Omental fat pad (tissue), 4 donors: ENCODE results near the gene KCNA1. TPM values are rescaled to one million over a fixed set of nuclear protein-coding genes. Genes with fewer than 3 reads are reported as not detected.

Experiments
- ATAC-seq: fragments of 150-250 bp; one replicate; pipeline ENCODE4 v1.9.1; 2016; ENCODE audit warnings: mild to moderate bottlenecking, moderate library complexity; ENCODE audit not compliant: low FRiP score
- DNase-seq: peaks from one replicate; pipeline ENCODE4 v3.0.0-alpha.2; 2019; ENCODE audit warnings: low spot score
- total RNA-seq, 4 donors: library from RNA; depleted of rRNA; stranded (reverse); fragments of >200 nt; gene quantifications; one replicate each; pipeline ENCODE4 v1.1.0, GENCODE V29; 2016
- TF ChIP-seq, protein P1 (sequence below), 3 donors: fragments of 450-650 bp; IDR thresholded peaks; one replicate each; pipeline ENCODE4 v1.5.1; 2016 to 2017; ENCODE audit warnings: antibody characterized with exemption in 3 of 3, mild to moderate bottlenecking in 3 of 3, moderate library complexity in 2 of 3

The KCNA1 gene
- total RNA-seq, 4 donors from 2014 or later, result 0.36 to 2.2 (median 0.44) TPM; not detected in 1

DNA sequence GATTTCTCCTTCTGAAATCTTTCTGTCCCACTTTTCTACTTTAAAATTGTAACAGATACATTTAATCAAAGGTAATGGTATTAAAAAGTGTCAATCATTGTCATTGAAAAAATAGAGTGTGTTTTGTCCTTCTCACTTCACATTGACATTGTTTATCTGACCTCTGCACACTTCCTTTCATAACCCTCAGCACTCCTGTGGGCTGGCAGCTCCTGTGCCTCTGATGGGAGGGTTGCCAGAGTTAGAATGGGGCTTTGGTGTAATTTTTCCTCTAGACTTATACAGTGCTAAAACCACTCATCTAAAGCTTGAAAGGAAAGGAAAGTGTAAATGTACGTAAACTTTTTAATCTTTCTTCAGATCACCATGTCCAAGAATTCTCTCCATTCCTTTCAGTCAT is 23.7 kb downstream of the KCNA1 start:
- DNase-seq (no peak), ATAC-seq (no peak)
- TF ChIP-seq, protein P1, sequence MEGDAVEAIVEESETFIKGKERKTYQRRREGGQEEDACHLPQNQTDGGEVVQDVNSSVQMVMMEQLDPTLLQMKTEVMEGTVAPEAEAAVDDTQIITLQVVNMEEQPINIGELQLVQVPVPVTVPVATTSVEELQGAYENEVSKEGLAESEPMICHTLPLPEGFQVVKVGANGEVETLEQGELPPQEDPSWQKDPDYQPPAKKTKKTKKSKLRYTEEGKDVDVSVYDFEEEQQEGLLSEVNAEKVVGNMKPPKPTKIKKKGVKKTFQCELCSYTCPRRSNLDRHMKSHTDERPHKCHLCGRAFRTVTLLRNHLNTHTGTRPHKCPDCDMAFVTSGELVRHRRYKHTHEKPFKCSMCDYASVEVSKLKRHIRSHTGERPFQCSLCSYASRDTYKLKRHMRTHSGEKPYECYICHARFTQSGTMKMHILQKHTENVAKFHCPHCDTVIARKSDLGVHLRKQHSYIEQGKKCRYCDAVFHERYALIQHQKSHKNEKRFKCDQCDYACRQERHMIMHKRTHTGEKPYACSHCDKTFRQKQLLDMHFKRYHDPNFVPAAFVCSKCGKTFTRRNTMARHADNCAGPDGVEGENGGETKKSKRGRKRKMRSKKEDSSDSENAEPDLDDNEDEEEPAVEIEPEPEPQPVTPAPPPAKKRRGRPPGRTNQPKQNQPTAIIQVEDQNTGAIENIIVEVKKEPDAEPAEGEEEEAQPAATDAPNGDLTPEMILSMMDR (IDR thresholded peaks at IDR 0.05), result no peak

DNA sequence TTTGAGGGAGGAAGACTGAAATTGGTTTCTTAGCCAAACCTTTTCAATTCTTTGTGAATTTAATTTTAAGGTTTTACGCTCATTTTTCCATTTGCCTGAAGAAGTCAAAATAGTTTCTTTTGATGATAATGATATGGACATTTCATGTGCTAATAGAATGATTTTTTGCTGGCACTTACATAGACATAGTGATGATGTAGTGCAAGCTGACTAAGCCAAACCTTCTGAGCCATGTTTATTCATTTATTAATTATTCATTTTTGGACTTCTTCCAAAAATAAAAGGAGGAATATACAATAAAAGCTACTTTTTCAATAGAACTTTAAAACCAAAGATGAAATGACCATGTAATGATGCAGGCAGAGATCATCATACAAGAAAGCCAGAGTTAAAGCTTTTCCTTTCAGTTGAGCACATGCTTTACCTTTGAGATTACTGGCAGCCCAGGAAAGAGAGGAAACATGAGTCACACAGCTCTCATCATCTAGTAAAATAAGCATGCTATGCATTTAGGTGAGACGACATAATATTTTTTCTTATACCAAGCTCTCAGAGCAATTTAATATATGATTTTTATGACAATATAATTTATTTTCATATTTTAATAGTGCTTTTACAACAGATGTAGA is 24.8 kb downstream of the KCNA1 start:
- TF ChIP-seq, protein P1 (IDR thresholded peaks at IDR 0.05), result no peak
- ATAC-seq (no peak), DNase-seq (no peak)

DNA sequence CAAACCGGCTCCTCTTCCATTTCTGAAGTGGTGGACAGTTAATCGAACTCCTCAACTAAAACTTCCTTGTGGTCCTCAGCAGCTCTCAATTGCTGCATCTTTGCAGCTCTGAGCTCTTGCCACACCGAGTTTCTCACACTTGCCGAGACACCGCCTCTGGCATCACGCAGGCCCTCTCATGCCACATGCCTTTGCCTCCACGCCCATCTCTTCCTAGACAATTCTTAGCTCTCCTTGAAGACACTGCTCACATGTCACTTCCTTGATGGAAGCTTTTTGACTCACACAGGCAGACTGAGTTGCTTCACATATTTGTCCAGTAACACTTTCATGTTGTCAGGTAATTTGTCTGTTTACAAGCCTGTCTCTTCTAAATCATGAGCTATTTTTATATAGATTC is 29.2 kb downstream of the KCNA1 start:
- DNase-seq (no peak), ATAC-seq (no peak)
- TF ChIP-seq, protein P1 (IDR thresholded peaks at IDR 0.05), result no peak

DNA sequence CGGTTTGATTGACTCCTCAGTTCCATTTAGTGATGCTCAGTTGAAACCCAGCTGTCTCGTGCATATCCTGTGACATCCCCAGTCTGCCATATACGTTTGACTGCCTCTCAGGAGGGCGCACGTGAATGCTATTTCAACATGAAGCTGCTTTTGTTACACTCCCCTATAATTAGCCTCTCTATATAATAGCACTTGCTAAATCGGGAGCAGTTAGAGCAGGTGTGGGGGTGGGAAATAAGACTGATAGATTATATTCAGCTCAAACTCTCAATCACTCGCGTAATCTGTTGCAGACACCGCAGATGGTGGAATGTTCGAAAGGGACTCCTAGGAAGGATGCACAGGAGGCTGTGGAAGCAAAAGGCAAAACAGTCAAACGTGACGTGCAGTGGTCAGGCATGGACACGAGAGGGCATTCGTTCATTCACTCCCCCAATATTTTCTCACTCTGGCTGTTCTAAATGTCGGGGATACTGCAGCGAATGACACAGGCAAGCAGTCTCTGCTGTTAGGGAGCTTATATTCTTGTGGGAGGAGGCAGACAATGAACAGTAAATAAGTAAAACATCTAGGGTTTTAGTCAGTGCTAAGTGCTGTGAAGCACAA is 29.8 kb downstream of the KCNA1 start:
- ATAC-seq (no peak), DNase-seq (no peak)
- TF ChIP-seq, protein P1 (IDR thresholded peaks at IDR 0.05), result no peak

DNA sequence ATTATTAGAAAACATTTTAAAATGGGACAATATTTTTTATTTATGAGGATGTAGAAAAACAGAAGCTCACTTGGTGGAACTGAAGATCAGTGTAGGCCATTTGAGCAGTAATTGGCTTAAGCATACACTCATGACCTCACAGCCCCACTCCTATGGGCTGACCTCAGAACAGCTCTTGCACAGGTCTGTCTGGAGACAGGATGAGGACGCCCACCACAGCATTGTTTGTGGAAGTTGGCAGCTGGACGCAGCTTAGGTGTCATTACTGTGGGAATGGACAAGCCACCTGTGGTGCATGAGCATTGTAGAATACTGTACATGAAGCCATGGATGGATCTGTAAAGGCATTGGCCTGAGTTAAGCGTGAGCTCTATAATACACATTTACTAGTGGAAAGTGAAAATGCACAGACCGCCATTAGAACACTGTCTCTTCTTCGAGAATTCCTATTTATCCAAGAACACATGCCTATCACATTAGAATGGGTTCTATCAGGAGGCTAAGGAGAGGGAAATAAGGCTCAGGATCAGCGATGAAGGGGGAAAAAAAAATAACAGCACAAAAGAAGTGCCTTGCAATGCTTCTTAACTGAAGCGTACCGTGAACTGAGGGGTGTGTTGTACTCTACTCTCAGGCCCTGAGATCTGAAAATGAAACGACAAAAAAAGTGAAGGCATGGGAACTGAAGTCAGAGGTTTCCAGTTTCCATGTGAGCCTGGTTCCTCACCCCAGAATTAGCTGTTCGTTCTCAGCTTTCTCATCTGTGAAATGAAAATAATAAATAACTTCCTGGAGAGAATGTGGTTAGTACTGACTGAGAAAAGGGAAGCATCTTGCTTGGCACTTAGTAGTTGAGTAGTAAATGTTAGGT is 33.6 kb downstream of the KCNA1 start:
- TF ChIP-seq, protein P1 (IDR thresholded peaks at IDR 0.05), result no peak
- no peak for ATAC-seq

DNA sequence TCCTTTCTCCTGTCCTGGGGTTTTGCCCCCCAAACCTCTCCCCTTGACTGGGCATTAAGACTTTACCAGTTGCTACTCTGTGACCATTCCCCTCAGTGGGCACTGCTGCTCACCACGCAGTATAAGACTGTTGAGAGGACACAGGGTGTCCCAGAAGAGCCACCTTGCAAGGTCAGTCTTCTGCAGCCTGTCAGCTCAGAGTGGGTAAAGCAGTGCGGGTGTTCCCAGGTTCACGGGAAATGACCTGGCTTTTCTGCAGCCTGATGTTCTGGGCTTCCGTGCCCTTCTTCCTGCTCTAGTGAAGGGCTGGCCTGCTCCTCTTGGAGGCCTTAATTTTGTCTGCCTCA is 34.2 kb downstream of the KCNA1 start:
- TF ChIP-seq, protein P1 (IDR thresholded peaks at IDR 0.05), result no peak
- DNase-seq, result no peak
- ATAC-seq, result no peak

More for the DNA sequence above, 33.6 kb downstream of the KCNA1 start:
- DNase-seq, result no peak
